GM13977 (cell line): ENCODE measurements around the gene FAM222B.

Experiments used
- DNase-seq: peaks from one replicate; pipeline ENCODE4 v3.0.0; 2012; ENCODE audit warnings: low spot score
- in situ Hi-C: fragments of 300-500 bp; cut with MboI; formaldehyde crosslinking; loops from one replicate; pipeline ENCODE4 v1.12.0; 2022; ENCODE audit warnings: low sequenced_read_pairs, low pct_unique_long_range_greater_than_20kb, mixed read lengths, inconsistent platforms; ENCODE audit not compliant: unreplicated experiment
- TF ChIP-seq, protein P1 (sequence below): IDR thresholded peaks from 2 replicates; pipeline ENCODE4 v1.5.1; 2012; ENCODE audit warnings: mild to moderate bottlenecking, control low read depth; ENCODE audit not compliant: insufficient read depth; ENCODE audit errors: extremely low read depth, missing control alignments

Gene FAM222B

DNA sequence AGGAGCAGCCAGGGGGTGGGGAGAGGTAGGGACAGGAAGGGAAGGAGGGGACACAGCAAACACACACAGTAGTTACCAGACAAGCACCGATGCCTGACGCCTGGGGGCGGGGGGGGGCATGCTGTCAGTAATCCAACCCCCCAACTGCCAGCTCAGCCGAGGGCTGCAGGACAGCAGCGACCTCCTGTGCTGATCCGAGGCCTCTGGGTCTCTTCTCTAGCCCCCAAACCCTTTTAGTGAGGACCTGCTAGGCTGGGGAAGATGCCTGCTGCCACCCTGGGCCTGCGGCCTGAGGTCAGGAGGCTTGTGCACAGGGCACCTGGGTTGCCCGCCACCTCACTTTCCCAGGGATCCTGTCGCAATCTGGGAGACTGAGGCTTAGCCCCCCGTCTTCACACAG is 43.4 kb upstream of the FAM222B start:
- no peak for DNase-seq
- in situ Hi-C loops: no loop called here
- TF ChIP-seq, protein P1, sequence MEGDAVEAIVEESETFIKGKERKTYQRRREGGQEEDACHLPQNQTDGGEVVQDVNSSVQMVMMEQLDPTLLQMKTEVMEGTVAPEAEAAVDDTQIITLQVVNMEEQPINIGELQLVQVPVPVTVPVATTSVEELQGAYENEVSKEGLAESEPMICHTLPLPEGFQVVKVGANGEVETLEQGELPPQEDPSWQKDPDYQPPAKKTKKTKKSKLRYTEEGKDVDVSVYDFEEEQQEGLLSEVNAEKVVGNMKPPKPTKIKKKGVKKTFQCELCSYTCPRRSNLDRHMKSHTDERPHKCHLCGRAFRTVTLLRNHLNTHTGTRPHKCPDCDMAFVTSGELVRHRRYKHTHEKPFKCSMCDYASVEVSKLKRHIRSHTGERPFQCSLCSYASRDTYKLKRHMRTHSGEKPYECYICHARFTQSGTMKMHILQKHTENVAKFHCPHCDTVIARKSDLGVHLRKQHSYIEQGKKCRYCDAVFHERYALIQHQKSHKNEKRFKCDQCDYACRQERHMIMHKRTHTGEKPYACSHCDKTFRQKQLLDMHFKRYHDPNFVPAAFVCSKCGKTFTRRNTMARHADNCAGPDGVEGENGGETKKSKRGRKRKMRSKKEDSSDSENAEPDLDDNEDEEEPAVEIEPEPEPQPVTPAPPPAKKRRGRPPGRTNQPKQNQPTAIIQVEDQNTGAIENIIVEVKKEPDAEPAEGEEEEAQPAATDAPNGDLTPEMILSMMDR: no peak

DNA sequence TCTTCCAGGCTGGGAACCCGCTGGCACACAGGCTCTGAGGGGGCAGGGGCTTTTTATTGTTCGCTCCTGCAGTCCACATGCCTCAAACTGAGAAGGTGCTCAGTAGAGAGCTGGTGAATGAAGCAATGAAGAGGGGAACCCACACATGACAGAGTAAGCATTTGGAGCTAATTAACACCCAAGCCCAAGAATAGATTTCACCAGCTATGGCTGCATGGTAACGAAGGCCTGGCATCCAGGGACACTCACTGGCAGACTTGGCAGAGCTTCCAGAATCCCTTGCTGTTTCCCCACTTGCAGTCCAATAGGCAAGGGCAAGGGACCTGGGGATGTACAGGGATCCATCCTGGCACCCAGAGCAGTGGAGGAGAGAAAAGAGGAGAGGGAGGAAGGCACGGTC is 42.8 kb upstream of the FAM222B start:
- TF ChIP-seq, protein P1: no peak
- DNase-seq: no peak
- in situ Hi-C loops: no loop called here

DNA sequence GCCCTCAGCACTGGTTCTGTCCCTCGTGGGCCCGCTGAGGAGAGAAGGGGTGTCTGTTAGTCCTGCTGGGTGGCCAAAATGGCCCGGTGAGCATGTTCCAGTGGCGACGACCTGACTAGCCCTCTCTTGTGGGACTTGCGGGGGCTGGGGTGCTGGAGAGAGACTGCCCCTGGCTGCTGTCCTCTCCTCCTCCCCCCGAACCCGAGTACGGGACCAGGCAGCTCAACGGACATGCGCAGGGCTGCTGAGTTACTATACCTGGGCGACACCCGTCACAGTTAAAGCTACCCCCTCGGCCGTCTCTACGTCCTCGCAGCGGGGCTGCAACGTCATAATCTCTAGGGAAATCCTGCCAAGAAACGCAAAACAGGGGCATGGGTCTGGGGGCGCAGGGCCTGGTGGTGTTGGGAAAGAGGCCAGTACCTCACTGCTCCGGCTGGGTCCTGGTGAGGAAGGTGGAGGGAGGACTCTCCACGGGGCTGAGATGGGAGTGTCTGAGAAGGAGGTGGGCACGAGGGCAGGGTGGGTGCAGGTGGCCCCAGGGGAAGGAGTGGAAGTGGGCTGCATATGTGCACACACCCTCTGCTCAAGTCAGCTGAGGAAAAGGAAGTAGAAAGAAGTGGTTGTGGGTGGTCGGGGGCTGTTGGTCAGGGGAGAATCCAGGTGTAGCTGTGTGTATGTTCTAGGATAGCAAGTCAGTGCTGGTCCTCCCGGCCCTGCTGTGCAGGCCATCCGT is 41.5 kb upstream of the FAM222B start:
- DNase-seq: no peak
- TF ChIP-seq, protein P1: no peak
- in situ Hi-C loops: no loop called here

DNA sequence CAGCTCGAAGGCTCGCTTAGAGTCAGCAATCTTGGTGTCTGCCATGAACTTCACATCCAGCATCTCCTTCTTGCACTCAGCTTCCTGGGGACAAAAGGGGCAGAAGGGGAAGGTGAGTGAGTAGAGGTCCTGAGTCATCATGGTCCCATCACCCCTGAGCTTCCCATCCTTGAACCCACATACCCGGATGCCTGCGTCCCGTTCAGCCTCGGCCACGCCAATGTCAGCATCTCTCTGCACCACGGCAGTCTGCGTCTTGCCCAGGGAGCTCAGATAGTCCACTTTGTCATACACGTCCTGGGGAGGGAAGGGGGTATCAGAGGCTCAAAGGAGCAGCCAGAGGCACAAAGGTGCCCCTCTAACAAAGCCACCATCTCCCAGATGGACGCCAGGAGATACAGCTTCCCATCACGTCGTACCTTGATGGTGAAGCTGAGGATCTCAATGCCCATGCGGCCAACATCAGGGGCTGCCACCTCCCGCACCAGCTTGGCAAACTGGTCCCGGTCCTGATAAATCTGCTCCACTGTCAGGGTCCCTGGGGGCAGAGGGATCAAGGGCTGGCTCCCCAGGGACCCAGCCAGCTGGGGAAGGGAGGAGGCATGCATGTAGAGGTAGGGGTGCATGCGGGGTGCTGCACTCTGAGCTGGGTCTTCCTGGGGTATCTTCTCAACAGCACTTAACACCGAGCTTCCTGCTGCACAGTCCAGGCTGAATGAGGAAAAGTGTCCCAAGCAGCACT is 39.7 kb upstream of the FAM222B start:
- TF ChIP-seq, protein P1: no peak
- no peak for DNase-seq
- in situ Hi-C loops: no loop called here

DNA sequence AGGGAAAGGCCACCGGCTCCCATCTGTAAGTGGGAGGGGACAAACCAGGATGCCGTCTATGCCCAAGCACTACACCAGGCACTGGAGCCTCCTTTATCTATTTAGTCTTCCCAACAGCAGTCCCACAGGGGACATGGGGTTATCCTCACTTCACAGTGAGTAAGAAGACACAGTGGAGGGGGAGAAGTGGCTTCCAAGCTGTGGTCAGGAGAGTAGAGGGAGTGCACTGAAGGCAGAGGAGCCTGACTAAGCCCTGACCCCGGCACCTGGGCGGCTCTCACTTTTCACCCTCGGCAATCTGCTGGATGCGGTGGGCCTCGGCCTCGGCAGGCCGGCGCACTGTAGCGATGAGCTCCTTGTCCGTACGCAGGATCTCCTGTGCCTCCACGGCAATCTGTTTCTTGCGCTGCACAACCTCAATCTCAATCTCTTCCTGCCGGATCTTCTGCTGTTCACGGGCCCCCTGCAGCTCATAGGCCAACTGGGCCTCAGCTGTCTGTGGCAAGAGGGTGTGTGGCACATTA is 39.0 kb upstream of the FAM222B start:
- TF ChIP-seq, protein P1: no peak
- in situ Hi-C loops: no loop called here
- DNase-seq: no peak

DNA sequence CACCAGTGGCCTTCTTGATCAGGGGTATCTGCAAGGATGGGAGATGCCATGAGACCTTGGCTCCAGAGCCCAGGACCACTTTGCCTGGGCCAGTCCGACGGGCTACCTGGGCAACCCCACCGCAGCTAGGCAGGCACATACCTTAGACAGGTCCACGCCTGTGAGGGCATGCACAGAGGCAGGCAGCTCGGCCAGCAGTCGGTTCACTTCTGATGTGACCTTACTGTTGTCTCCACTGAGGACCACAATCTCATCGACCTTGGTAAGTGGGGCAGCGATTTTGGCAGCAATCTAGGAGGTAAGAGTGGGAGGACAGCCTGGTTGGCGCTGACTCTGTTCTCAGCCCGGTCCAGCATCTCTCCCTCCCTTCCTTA is 38.0 kb upstream of the FAM222B start:
- no peak for DNase-seq
- in situ Hi-C loops: no loop called here
- TF ChIP-seq, protein P1: no peak
